AG09309 (cell line): Measurements from ENCODE around the gene BAD.

ENCODE experiments used
- DNase-seq: peaks from one replicate; pipeline ENCODE4 v3.0.0-alpha.2; 2010; ENCODE audit warnings: low read depth
- H3K4me3 ChIP-seq: 2 replicates; pipeline ENCODE4 v1.5.1; 2011; ENCODE audit warnings: mild to moderate bottlenecking, low read depth, low read length, moderate library complexity; ENCODE audit not compliant: control insufficient read depth
- CTCF ChIP-seq: IDR thresholded peaks from 2 replicates; pipeline ENCODE4 v1.5.1; 2011; ENCODE audit warnings: mild to moderate bottlenecking, low read depth, low read length, inconsistent platforms; ENCODE audit not compliant: insufficient read depth, control insufficient read depth; ENCODE audit errors: missing control alignments

BAD gene

DNA sequence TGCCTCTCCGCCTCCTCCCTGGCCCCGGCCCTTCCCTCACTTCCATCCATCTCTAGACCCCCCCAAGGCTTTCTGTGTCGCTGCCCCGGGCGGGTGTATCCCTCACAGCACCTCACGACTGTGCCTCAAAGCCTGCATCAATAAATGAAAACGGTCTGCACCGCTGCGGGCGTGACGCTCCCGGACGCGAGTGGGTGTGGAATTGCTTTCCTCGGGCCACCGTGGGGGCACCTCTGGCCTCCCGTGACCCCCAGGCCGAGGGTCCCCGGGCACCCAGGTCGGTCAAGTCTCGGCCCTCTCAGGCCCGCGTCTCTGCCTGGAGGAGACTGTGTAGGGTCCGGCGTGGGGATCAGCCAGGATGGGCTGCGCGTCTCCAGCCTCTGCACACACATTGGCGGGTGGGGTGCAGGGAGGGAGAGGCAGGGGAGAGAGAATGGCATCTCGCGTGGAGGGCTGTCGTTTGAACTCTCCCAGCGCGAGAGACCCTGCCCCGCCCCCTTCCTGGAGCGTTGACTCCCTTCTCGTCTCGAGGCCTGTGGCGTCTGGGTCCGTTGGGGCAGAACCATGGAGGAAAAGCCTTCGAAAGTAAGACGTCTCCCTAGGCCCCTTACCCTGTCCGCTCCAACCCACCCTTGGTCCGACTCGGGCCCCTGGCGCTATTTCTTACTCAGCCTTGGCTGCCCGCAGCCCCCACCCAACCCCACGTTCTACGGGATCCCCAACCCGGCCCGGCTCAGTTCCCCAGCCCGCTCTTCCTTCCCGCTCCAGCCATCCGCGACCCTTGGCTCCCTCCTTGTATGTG lies 15.6 kb upstream of the BAD start, which contains the start of gene CATSPERZ:
TSS of gene CATSPERZ (plus strand) at position 512 of the 802 bp plus-strand sequence. CDS start at position 565, 53 bp downstream.
- TF ChIP-seq CTCF, result no peak
- no peak for DNase-seq
- H3K4me3 ChIP-seq, result peak within 1 kb of the TSS; percentile 28

DNA sequence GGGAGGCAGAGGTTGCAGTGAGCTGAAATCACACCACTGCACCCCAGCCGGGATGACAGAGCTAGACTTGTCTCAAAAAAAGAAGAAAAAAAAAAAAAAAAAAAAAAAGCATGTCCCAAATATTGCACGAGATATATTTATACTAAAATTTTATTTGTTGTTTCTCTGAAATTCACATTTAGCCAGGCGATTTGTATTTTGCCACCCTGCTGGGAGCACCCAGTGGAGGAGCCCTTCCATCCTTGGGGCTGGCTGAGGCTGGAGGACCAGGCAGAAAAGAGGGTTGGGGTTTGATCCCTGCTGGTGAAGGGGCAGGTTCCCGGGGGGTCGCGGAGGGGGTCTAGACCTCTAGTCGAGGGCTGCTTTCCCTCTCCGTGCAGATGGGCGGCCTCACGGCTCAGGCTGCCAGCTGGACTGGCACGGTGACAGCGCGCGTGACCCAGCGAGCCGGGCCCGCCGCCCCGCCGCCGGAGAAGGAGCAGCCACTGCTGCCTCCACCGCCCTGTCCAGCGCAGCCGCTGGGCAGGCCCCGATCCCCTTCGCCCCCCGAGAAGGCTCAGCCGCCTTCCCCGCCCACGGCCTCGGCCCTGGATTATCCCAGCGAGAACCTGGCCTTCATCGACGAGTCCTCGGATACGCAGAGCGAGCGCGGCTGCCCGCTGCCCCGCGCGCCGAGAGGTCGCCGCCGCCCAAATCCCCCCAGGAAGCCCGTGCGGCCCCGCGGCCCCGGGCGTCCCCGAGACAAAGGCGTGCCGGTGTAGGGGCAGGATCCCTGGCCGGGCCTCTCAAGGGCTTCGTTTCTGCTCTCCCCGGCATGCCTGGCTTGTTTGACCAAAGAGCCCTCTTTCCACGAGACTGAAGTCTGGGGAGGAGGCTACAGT lies 14.7 kb upstream of the BAD start:
- TF ChIP-seq CTCF, result no peak
- peak overlapping the region; percentile 18 for H3K4me3 ChIP-seq

DNA sequence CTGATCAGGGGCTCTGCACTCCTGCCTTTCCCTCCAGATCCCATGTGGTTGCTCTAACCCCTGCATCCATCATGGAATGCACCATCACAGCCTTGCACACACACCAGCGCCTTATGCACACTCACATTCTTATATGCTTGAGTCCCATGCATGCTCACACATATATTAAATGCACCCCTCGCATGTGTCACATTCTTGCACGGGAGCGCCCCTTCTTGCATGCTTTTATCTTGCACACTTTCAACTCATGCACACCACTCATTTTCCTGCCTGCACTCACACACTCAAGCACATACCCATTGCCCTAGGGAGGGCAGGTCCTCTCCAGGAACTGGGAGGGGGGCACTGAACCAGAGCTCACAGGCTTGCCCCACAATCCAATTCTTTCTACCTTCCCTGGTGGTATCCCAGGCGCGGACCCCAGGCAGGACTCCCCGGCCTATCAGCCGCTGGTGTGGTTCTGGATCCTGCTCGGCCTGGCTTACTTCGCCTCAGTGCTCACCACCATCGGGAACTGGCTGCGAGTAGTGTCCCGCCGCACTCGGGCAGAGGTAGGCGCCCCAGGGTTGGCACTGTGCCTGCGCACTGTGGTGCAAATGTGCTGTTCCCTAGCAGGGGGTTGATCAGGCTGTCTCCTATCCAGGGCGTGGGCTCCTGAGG lies 13.4 kb upstream of the BAD start:
- no peak for TF ChIP-seq CTCF
- no peak overlapping the region for H3K4me3 ChIP-seq
- DNase-seq, result no peak

More for the DNA sequence above, 14.7 kb upstream of the BAD start:
- DNase-seq, result no peak

- TF ChIP-seq CTCF, result no peak
- DNase-seq, result no peak
- no peak overlapping the region for H3K4me3 ChIP-seq
Measured at GRCh38 chr11:64296830-64297698, 12.6 kb upstream of the BAD start.

DNA sequence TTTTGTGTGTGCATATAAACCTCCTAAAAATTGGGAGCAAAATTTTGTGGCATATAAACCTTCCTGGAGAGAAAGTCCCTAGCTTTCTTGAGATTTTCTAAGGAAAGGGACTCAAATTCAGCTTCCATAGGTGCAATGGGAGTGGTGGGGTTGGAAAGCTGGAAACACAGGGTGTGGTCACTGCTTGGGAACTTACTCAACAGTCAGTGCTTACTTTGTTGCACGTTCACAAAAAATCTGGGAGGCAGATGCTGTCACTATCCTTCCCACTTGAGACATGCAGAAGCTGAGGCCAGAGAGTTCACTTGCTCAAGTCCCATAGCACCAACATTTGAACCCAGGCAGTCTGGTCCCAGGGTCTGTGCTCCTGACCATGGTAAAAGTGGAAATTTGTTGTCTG lies 11.8 kb upstream of the BAD start:
- no peak overlapping the region for H3K4me3 ChIP-seq

More for the DNA sequence above, 11.8 kb upstream of the BAD start:
- no peak for DNase-seq
- no peak for TF ChIP-seq CTCF
